IMR-90 (cell line): ENCODE data around the gene SOWAHD. TPM values are rescaled to one million over a fixed set of nuclear protein-coding genes. Genes with fewer than 3 reads are reported as not detected.

Experiments used
- ATAC-seq: fragments of 200-7000 bp; cut with Tn5 transposase; 2 replicates; pipeline ENCODE4 v1.9.1; 2020; ENCODE audit warnings: low read depth, mild to moderate bottlenecking, moderate library complexity
- BruUV-seq: library from RNA; stranded (reverse); fragments of 400-500 nt; replicated peaks from 2 replicates; lab custom pipeline; 2021; lab: Mats Ljungman, UMichigan
- CTCF ChIA-PET: fragments of 300-600 bp; formaldehyde crosslinking; extraction: SDS; loops from one replicate; lab custom pipeline; 2021; ENCODE audit warnings: antibody characterized with exemption; lab: Yijun Ruan, JAX
- POLR2A ChIA-PET: fragments of 300-600 bp; sonication (Branson Sonifier 250); formaldehyde crosslinking; loops from one replicate; lab custom pipeline; 2022; ENCODE audit warnings: antibody characterized with exemption; ENCODE audit not compliant: unreplicated experiment; lab: Charles Lee
- DNase-seq: peaks from one replicate; pipeline ENCODE4 v3.0.0; 2013
- H2AFZ ChIP-seq: replicated peaks from 2 replicates; pipeline ENCODE3; 2013; ENCODE audit warnings: low read length, mild to moderate bottlenecking; ENCODE audit not compliant: poor library complexity
- H2AK5ac ChIP-seq: 2 replicates; pipeline ENCODE4 v1.6.1; 2013; ENCODE audit warnings: low read depth, low read length, inconsistent platforms
- H2AK9ac ChIP-seq: replicated peaks from 2 replicates; pipeline ENCODE3; 2013; ENCODE audit warnings: mild to moderate bottlenecking, low read depth, low read length, moderate library complexity; ENCODE audit not compliant: poor library complexity
- H2BK120ac ChIP-seq: 2 replicates; pipeline ENCODE4 v1.6.1; 2013; ENCODE audit warnings: low read depth, low read length, inconsistent platforms
- H2BK15ac ChIP-seq: 3 replicates; pipeline ENCODE4 v1.6.1; 2013; ENCODE audit warnings: low read depth, low read length, inconsistent platforms
- H2BK20ac ChIP-seq: 2 replicates; pipeline ENCODE4 v1.6.1; 2013; ENCODE audit warnings: low read depth, mild to moderate bottlenecking, inconsistent platforms, low read length, moderate library complexity
- H2BK5ac ChIP-seq: 2 replicates; pipeline ENCODE4 v1.6.1; 2013; ENCODE audit warnings: mild to moderate bottlenecking, low read depth, low read length, inconsistent platforms; ENCODE audit not compliant: poor library complexity, severe bottlenecking
- H3K14ac ChIP-seq: replicated peaks from 2 replicates; pipeline ENCODE4 v1.6.1; 2013; ENCODE audit warnings: low read depth, low read length, inconsistent platforms
- H3K18ac ChIP-seq: 2 replicates; pipeline ENCODE4 v1.6.1; 2013; ENCODE audit warnings: low read depth, low read length, control low read depth
- H3K23ac ChIP-seq: 2 replicates; pipeline ENCODE4 v1.6.1; 2013; ENCODE audit warnings: low read depth, low read length, inconsistent platforms
- H3K27ac ChIP-seq: 2 replicates; pipeline ENCODE4 v1.5.1; 2013; ENCODE audit warnings: mild to moderate bottlenecking, control low read depth, low read length; ENCODE audit not compliant: insufficient read depth
- H3K27me3 ChIP-seq: 2 replicates; pipeline ENCODE4 v1.6.1; 2013; ENCODE audit warnings: low read length; ENCODE audit not compliant: control insufficient read depth, insufficient read depth
- H3K36me3 ChIP-seq: 2 replicates; pipeline ENCODE4 v1.6.1; 2013; ENCODE audit warnings: low read length, mixed read lengths; ENCODE audit not compliant: control insufficient read depth, insufficient read depth
- H3K4ac ChIP-seq: 2 replicates; pipeline ENCODE4 v1.6.1; 2013; ENCODE audit warnings: low read depth, low read length, inconsistent platforms
- H3K4me1 ChIP-seq: 2 replicates; pipeline ENCODE4 v1.6.1; 2013; ENCODE audit warnings: low read length, mixed read lengths; ENCODE audit not compliant: control insufficient read depth, insufficient read depth
- H3K4me2 ChIP-seq: 2 replicates; pipeline ENCODE4 v1.6.1; 2013; ENCODE audit warnings: low read depth, mild to moderate bottlenecking, control low read depth, low read length, moderate library complexity
- H3K4me3 ChIP-seq: 2 replicates; pipeline ENCODE4 v1.5.1; 2013; ENCODE audit warnings: low read depth, mild to moderate bottlenecking, control low read depth, low read length, moderate library complexity; ENCODE audit not compliant: insufficient read depth
- H3K56ac ChIP-seq: 2 replicates; pipeline ENCODE4 v1.6.1; 2013; ENCODE audit warnings: low read length, inconsistent platforms; ENCODE audit not compliant: insufficient read depth; ENCODE audit errors: extremely low read depth
- H3K79me1 ChIP-seq, 2 experiments: 2 replicates each; pipeline ENCODE4 v1.6.1; 2013; ENCODE audit warnings: low read length in 2 of 2, inconsistent platforms in 1 of 2, low read depth in 1 of 2
- H3K9ac ChIP-seq: 2 replicates; pipeline ENCODE4 v1.6.1; 2013; ENCODE audit warnings: low read depth, low read length, control low read depth
- H3K9me1 ChIP-seq: 2 replicates; pipeline ENCODE4 v1.6.1; 2013; ENCODE audit warnings: low read length, inconsistent platforms; ENCODE audit not compliant: insufficient read depth
- H3K9me3 ChIP-seq: 2 replicates; pipeline ENCODE4 v1.6.1; 2013; ENCODE audit warnings: low read length; ENCODE audit not compliant: control insufficient read depth, insufficient read depth
- H4K20me1 ChIP-seq: 2 replicates; pipeline ENCODE4 v1.6.1; 2013; ENCODE audit warnings: low read length, inconsistent platforms; ENCODE audit not compliant: insufficient read depth
- H4K5ac ChIP-seq: 2 replicates; pipeline ENCODE4 v1.6.1; 2013; ENCODE audit warnings: mild to moderate bottlenecking, low read depth, low read length, control low read depth
- H4K8ac ChIP-seq, 2 experiments: 2 replicates each; pipeline ENCODE4 v1.6.1; 2013; ENCODE audit warnings: low read depth in 2 of 2, low read length in 2 of 2, control low read depth in 1 of 2, inconsistent platforms in 1 of 2
- H4K91ac ChIP-seq: 2 replicates; pipeline ENCODE4 v1.6.1; 2013; ENCODE audit warnings: low read depth, low read length, inconsistent platforms; ENCODE audit not compliant: insufficient read depth
- BHLHE40 ChIP-seq: fragments of 150-350 bp; IDR thresholded peaks from 2 replicates; pipeline ENCODE4 v1.6.1; 2016; ENCODE audit warnings: mild to moderate bottlenecking, low read depth, low read length
- CEBPB ChIP-seq: IDR thresholded peaks from 2 replicates; pipeline ENCODE4 v1.6.1; 2012; ENCODE audit warnings: low read depth, low read length, improper control_type of control experiment
- FOS ChIP-seq: fragments of 150-350 bp; IDR thresholded peaks from 2 replicates; pipeline ENCODE4 v1.6.1; 2016; ENCODE audit warnings: low read depth, low read length
- MAZ ChIP-seq: IDR thresholded peaks from 2 replicates; pipeline ENCODE4 v1.6.1; 2012; ENCODE audit warnings: low read depth, mild to moderate bottlenecking, low read length, improper control_type of control experiment, moderate library complexity, borderline replicate concordance
- NFE2L2 ChIP-seq: fragments of 150-350 bp; IDR thresholded peaks from 2 replicates; pipeline ENCODE4 v1.6.1; 2016; ENCODE audit warnings: low read depth, mild to moderate bottlenecking, low read length
- RAD21 ChIP-seq: IDR thresholded peaks from 2 replicates; pipeline ENCODE4 v1.6.1; 2012; ENCODE audit warnings: low read length, improper control_type of control experiment
- RCOR1 ChIP-seq: IDR thresholded peaks from 2 replicates; pipeline ENCODE4 v1.6.1; 2012; ENCODE audit warnings: mild to moderate bottlenecking, low read length, improper control_type of control experiment; ENCODE audit not compliant: insufficient replicate concordance
- RFX5 ChIP-seq: IDR thresholded peaks from 2 replicates; pipeline ENCODE4 v1.8.0; 2012; ENCODE audit warnings: low read depth, mild to moderate bottlenecking, low read length, moderate library complexity
- SMC3 ChIP-seq: fragments of 150-350 bp; IDR thresholded peaks from 2 replicates; pipeline ENCODE4 v1.6.1; 2016; ENCODE audit warnings: low read depth, mild to moderate bottlenecking, antibody characterized with exemption, low read length, moderate library complexity
- WGBS, 2 experiments: methylation state at CpG; one replicate each; pipeline versions ENCODE4 v1.1.5 to v1.1.7; 2013; ENCODE audit warnings: missing lambda C conversion rate in 2 of 2; ENCODE audit not compliant: insufficient read length in 1 of 2; ENCODE audit errors: extremely low coverage in 2 of 2; 5-methylcytosine and 5-hydroxymethylcytosine counted together
- dilution Hi-C: fragments of 300-500 bp; cut with HindIII; formaldehyde crosslinking; loops from one replicate; pipeline ENCODE4 v1.14.3; 2018; ENCODE audit warnings: low sequenced_read_pairs; ENCODE audit not compliant: unreplicated experiment
- in situ Hi-C: fragments of 300-500 bp; cut with MboI; formaldehyde crosslinking; loops from 3 replicates; pipeline ENCODE4 v1.14.3; 2019; ENCODE audit warnings: low sequenced_read_pairs, inconsistent platforms, mixed read lengths
- intact Hi-C: fragments of 100-400 bp; cut with micrococcal nuclease; formaldehyde crosslinking; loops from 2 replicates; pipeline ENCODE4 v1.10.0; 2022
- polyA plus RNA-seq, 3 experiments: library from polyadenylated mRNA; depleted of rRNA; stranded (reverse); fragments of >200 nt; gene quantifications; 2 replicates each; pipeline ENCODE4 v1.2.3, GENCODE V29; 2012; ENCODE audit warnings: low replicate concordance in 1 of 3
- total RNA-seq: library from RNA; depleted of rRNA; stranded (reverse); fragments of >200 nt; gene quantifications from 2 replicates; pipeline ENCODE4 v1.2.3, GENCODE V29; 2012

The SOWAHD gene
- total and polyA plus RNA-seq, 2 of the 4 experiments (the other 2 are of a cell fraction) = 0.17 to 0.18 TPM

- no peak for TF ChIP-seq NFE2L2
- TF ChIP-seq SMC3 = no peak
- no peak for TF ChIP-seq RAD21
- TF ChIP-seq FOS = no peak
- TF ChIP-seq MAZ = no peak
- TF ChIP-seq BHLHE40 = no peak
- no peak for TF ChIP-seq RFX5
- TF ChIP-seq CEBPB = no peak
- no peak for TF ChIP-seq RCOR1
- no peak overlapping the region for H3K18ac ChIP-seq
- H2AK9ac ChIP-seq = no peak overlapping the region
- H3K36me3 ChIP-seq = no peaks in the 10 kb centered on the region
- no peak for DNase-seq
- no peak overlapping the region for H4K8ac ChIP-seq
- peaks cover 8% of the 10 kb centered on the region for H3K4me1 ChIP-seq
- no peak overlapping the region for H4K5ac ChIP-seq
- no peak overlapping the region for H2AK5ac ChIP-seq
- WGBS, 2 experiments = 33% methylated on average over 24 of the region's 44 CpGs; no CpG with 5 or more reads in 1 of the 2 experiments
- H3K27ac ChIP-seq = no peak overlapping the region
- H4K91ac ChIP-seq = no peak overlapping the region
- no peak overlapping the region; the same call in 1 of the 2 replicates for H3K4me2 ChIP-seq
- H3K23ac ChIP-seq = no peak overlapping the region
- peak overlapping the region; percentile 46 for H3K4me3 ChIP-seq
- H3K4ac ChIP-seq = no peak overlapping the region
- dilution Hi-C loops = no loop called here
- in situ Hi-C loops = no loop called here
- intact Hi-C loops = loop anchor here (10.0 kb wide), 1 partner anchor 65 kb away; the partner anchor contains the start of gene SEPTIN6
- no peak overlapping the region for H3K56ac ChIP-seq
- POLR2A ChIA-PET = no interaction called here
- H2BK15ac ChIP-seq = no peak overlapping the region
- H2BK5ac ChIP-seq = no peak overlapping the region
- H3K27me3 ChIP-seq = no peaks in the 10 kb centered on the region
- no peak overlapping the region for H3K9ac ChIP-seq
- no TSS peak for BruUV-seq
- H2BK20ac ChIP-seq = no peak overlapping the region
- CTCF ChIA-PET = no interaction called here
- no peaks in the 10 kb centered on the region for H3K9me3 ChIP-seq
- no peak overlapping the region for H2BK120ac ChIP-seq
- H3K79me1 ChIP-seq = no peaks in the 10 kb centered on the region
- H4K20me1 ChIP-seq = no peaks in the 10 kb centered on the region
- no peak overlapping the region for H3K14ac ChIP-seq
- peak overlapping the region; percentile 87 for H2AFZ ChIP-seq
- no peaks in the 10 kb centered on the region for H3K9me1 ChIP-seq
- no peak for ATAC-seq
These were observed 919 bp downstream of the SOWAHD start for GRCh38 chrX:119759248-119759766.
